ENCODE measurements around the gene ZBTB17.

- no peak for TF ChIP-seq CTCF (IDR thresholded peaks at IDR 0.05)
- TF ChIP-seq POLR2AphosphoS5 (IDR thresholded peaks at IDR 0.05): peak in 2 of 4 donors; percentile 34 to 35
Observed at GRCh38 chr1:15939181-15940109, 36.5 kb downstream of the ZBTB17 start.

Data from sigmoid colon (tissue), 4 donors.